HCT116 (cell line): ENCODE measurements around the gene ITPKB. TPM values are rescaled to one million over a fixed set of nuclear protein-coding genes. Genes with fewer than 3 reads are reported as not detected.

Experiments used
- ATAC-seq: fragments of 200-7000 bp; cut with Tn5 transposase; 2 replicates; pipeline ENCODE4 v1.9.1; 2020; ENCODE audit warnings: mild to moderate bottlenecking, moderate library complexity
- BruUV-seq: library from RNA; stranded (reverse); fragments of 400-500 nt; replicated peaks from 2 replicates; lab custom pipeline; 2021; lab: Mats Ljungman, UMichigan
- CTCF ChIA-PET: fragments of 300-600 bp; sonication (Branson Sonifier 250); formaldehyde crosslinking; loops from one replicate; lab custom pipeline; 2021; ENCODE audit warnings: antibody characterized with exemption; lab: Charles Lee
- POLR2A ChIA-PET: fragments of 300-600, 350-600 bp; sonication (Branson Sonifier 250); formaldehyde crosslinking; loops from one replicate; lab custom pipeline; 2021; ENCODE audit warnings: antibody characterized with exemption; lab: Charles Lee
- RAD21 ChIA-PET, 2 experiments: fragments of 300-600 bp; sonication (Branson Sonifier 250); formaldehyde crosslinking; loops; one replicate each; lab custom pipeline; 2023; ENCODE audit warnings: low total read pairs in 2 of 2; ENCODE audit not compliant: uncharacterized antibody in 2 of 2, unreplicated experiment in 2 of 2, low non-redundant PET in 1 of 2; lab: Charles Lee
- DNase-seq: peaks from one replicate; pipeline ENCODE4 v3.0.0-alpha.2; 2010; ENCODE audit warnings: low read depth, low spot score
- H2AFZ ChIP-seq: fragments of 200-600 bp; shearing (Covaris generic), sonication (generic); 2 replicates; pipeline ENCODE4 v1.6.1; 2017; ENCODE audit warnings: low read depth, mixed run types, mixed read lengths, antibody characterized with exemption, low read length; ENCODE audit not compliant: poor library complexity, severe bottlenecking
- H3K27ac ChIP-seq: 2 replicates; pipeline ENCODE4 v1.5.1; 2012; ENCODE audit warnings: low read depth, low read length
- H3K27me3 ChIP-seq: fragments of 200-600 bp; sonication (generic); 2 replicates; pipeline ENCODE4 v1.6.1; 2016; ENCODE audit warnings: mixed run types, low read length, mixed read lengths; ENCODE audit not compliant: insufficient read depth
- H3K36me3 ChIP-seq, 2 experiments: fragments of 200-500 bp in 1 of 2; fragments of 200-600 bp in 1 of 2; sonication (Bioruptor generic) in 1 of 2; sonication (generic) in 1 of 2; 2 replicates each; pipeline versions ENCODE4 v1.5.1 to v1.6.1; 2014 to 2016; ENCODE audit warnings: low read length in 2 of 2, inconsistent platforms in 1 of 2, mixed read lengths in 1 of 2, mixed run types in 1 of 2; ENCODE audit not compliant: insufficient read depth in 2 of 2, control insufficient read depth in 1 of 2
- H3K4me1 ChIP-seq, 2 experiments: fragments of 200-600 bp in 1 of 2; sonication (generic) in 1 of 2; 2 replicates each; pipeline versions ENCODE4 v1.5.1 to v1.6.1; 2012 to 2017; ENCODE audit warnings: low read length in 2 of 2, inconsistent platforms in 1 of 2, mild to moderate bottlenecking in 1 of 2, mixed read lengths in 1 of 2, mixed run types in 1 of 2, moderate library complexity in 1 of 2; ENCODE audit not compliant: insufficient read depth in 2 of 2, control insufficient read depth in 1 of 2
- H3K4me2 ChIP-seq: fragments of 200-600 bp; sonication (generic); 2 replicates; pipeline ENCODE4 v1.6.1; 2017; ENCODE audit warnings: mixed run types, low read length, mixed read lengths
- H3K4me3 ChIP-seq, 2 experiments: fragments of 200-600 bp in 1 of 2; sonication (generic) in 1 of 2; replicated peaks in 1 of 2; 2 replicates each; pipeline ENCODE4 v1.5.1; 2011 to 2016; ENCODE audit warnings: low read length in 2 of 2, control low read depth in 1 of 2, low read depth in 1 of 2, mild to moderate bottlenecking in 1 of 2, mixed read lengths in 1 of 2, mixed run types in 1 of 2
- H3K79me2 ChIP-seq: fragments of 200-600 bp; sonication (generic); 2 replicates; pipeline ENCODE4 v1.6.1; 2017; ENCODE audit warnings: mild to moderate bottlenecking, mixed run types, low read length, moderate library complexity, mixed read lengths; ENCODE audit not compliant: insufficient read depth
- H3K9ac ChIP-seq: fragments of 200-600 bp; sonication (generic); 2 replicates; pipeline ENCODE4 v1.6.1; 2016; ENCODE audit warnings: low read length, mixed read lengths
- H3K9me2 ChIP-seq: fragments of 200-600 bp; sonication (generic), shearing (Covaris generic); 2 replicates; pipeline ENCODE4 v1.6.1; 2017; ENCODE audit warnings: mixed run types, mild to moderate bottlenecking, moderate library complexity; ENCODE audit not compliant: insufficient read depth
- H3K9me3 ChIP-seq, 2 experiments: fragments of 200-500 bp in 1 of 2; fragments of 200-600 bp in 1 of 2; sonication (Bioruptor generic) in 1 of 2; sonication (generic) in 1 of 2; 2 replicates each; pipeline ENCODE4 v1.6.1; 2014 to 2017; ENCODE audit warnings: low read length in 2 of 2, mixed read lengths in 2 of 2, inconsistent platforms in 1 of 2, low read depth in 1 of 2, mild to moderate bottlenecking in 1 of 2, mixed run types in 1 of 2, moderate library complexity in 1 of 2; ENCODE audit not compliant: control insufficient read depth in 1 of 2, insufficient read depth in 1 of 2
- H4K20me1 ChIP-seq: fragments of 200-600 bp; sonication (generic), shearing (Covaris generic); 2 replicates; pipeline ENCODE4 v1.6.1; 2017; ENCODE audit warnings: mixed run types, mild to moderate bottlenecking, moderate library complexity; ENCODE audit not compliant: insufficient read depth
- CEBPB ChIP-seq: IDR thresholded peaks from 2 replicates; pipeline ENCODE4 v1.6.1; 2012; ENCODE audit warnings: low read depth
- CTCF ChIP-seq, 3 experiments: fragments of 200-600 bp in 1 of 3; sonication (generic) in 1 of 3; IDR thresholded peaks in 2 of 3; conservative IDR thresholded peaks in 1 of 3; 2 replicates each; pipeline ENCODE4 v1.5.1; 2012 to 2017; ENCODE audit warnings: low read depth in 2 of 3, low read length in 2 of 3, antibody characterized with exemption in 1 of 3, borderline replicate concordance in 1 of 3, control low read depth in 1 of 3, mild to moderate bottlenecking in 1 of 3, mixed read lengths in 1 of 3, mixed run types in 1 of 3, moderate library complexity in 1 of 3; ENCODE audit not compliant: insufficient read depth in 1 of 3
- EGR1 ChIP-seq: IDR thresholded peaks from 2 replicates; pipeline ENCODE4 v1.6.1; 2012; ENCODE audit warnings: low read depth
- EZH2phosphoT487 ChIP-seq: fragments of 200-600 bp; IDR thresholded peaks from 2 replicates; pipeline ENCODE4 v1.6.1; 2018; ENCODE audit warnings: antibody characterized with exemption, borderline replicate concordance
- JUND ChIP-seq: IDR thresholded peaks from 2 replicates; pipeline ENCODE4 v1.6.1; 2012
- POLR2A ChIP-seq: IDR thresholded peaks from 2 replicates; pipeline ENCODE4 v1.7.0; 2011; ENCODE audit warnings: borderline replicate concordance; ENCODE audit not compliant: insufficient read depth, insufficient read length; ENCODE audit errors: extremely low read depth
- POLR2AphosphoS5 ChIP-seq: IDR thresholded peaks from 2 replicates; pipeline ENCODE4 v1.6.1; 2011; ENCODE audit warnings: mild to moderate bottlenecking, low read depth, low read length, moderate library complexity
- RAD21 ChIP-seq: IDR thresholded peaks from 2 replicates; pipeline ENCODE4 v1.6.1; 2012; ENCODE audit warnings: low read depth, mild to moderate bottlenecking
- SRF ChIP-seq: IDR thresholded peaks from 2 replicates; pipeline ENCODE4 v1.6.1; 2012; ENCODE audit warnings: low read depth
- ZFX ChIP-seq: fragments of 450-650 bp; IDR thresholded peaks from 2 replicates; pipeline ENCODE4 v1.6.1; 2017
- ZNF274 ChIP-seq: fragments of 200-500 bp; sonication (Bioruptor generic); IDR thresholded peaks from 2 replicates; pipeline ENCODE4 v1.6.1; 2014; ENCODE audit warnings: mild to moderate bottlenecking, low read depth, low read length, inconsistent platforms
- intact Hi-C: fragments of 100-400 bp; cut with micrococcal nuclease; formaldehyde crosslinking; loops from 2 replicates; pipeline ENCODE4 v1.10.0; 2022
- total RNA-seq: library from RNA; stranded (reverse); gene quantifications from one replicate; pipeline ENCODE4 v1.2.1, GENCODE V29; 2021; ENCODE audit not compliant: unreplicated experiment
- TF ChIP-seq, protein P1 (sequence below): IDR thresholded peaks from 2 replicates; pipeline ENCODE4 v1.6.1; 2012; ENCODE audit warnings: low read depth
- TF ChIP-seq, protein P2 (sequence below): IDR thresholded peaks from 2 replicates; pipeline ENCODE4 v1.6.1; 2011; ENCODE audit warnings: mild to moderate bottlenecking, low read length, moderate library complexity; ENCODE audit not compliant: insufficient replicate concordance; ENCODE audit errors: extremely low read depth
- TF ChIP-seq, protein P3 (sequence below): IDR thresholded peaks from 2 replicates; pipeline ENCODE4 v1.6.1; 2012

ITPKB gene
- total RNA-seq, 1 experiment from 2014 or later: 4.4 TPM

DNA sequence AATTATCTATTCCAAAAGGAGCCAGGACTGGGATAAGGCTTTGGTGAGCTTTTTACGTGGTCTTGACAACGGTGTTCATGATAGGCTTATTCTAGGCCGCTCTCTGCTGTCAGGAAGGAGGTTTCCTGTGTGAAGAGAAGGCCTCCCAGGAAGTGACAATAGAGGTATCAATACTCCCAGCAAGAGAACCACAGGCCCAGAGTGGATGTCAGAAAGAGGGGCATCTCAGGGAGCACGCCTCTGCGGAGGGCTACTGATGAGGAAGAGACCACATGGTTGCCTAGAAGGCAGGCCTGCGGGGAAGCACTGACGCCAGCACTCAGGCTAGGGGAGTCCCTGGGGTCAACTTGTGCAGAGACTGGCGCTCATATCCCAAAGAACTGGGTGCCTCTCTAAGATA is 60.4 kb downstream of the ITPKB start:
- Histone ChIP-seq H3K27me3 (no peaks in the 10 kb centered on the region), H3K9ac (no peak overlapping the region), H4K20me1 (no peaks in the 10 kb centered on the region), H3K27ac (no peak overlapping the region), H3K4me2 (no peak overlapping the region), H2AFZ (no peak overlapping the region), H3K4me3 (no peak overlapping the region), H3K9me3 (no peaks in the 10 kb centered on the region), H3K36me3 (no peaks in the 10 kb centered on the region), H3K79me2 (no peaks in the 10 kb centered on the region), H3K4me1 (peaks cover 3 to 32% of the 10 kb centered on the region in 2 experiments; a peak in 2 of 4 replicates), H3K9me2 (no peaks in the 10 kb centered on the region)
- intact Hi-C loops: no loop called here
- RAD21 ChIA-PET: no interaction called here
- no TSS peak for BruUV-seq
- TF ChIP-seq CEBPB (no peak), EGR1 (no peak)
- no peak for ATAC-seq
- DNase-seq: no peak
- POLR2A ChIA-PET: no interaction called here
- CTCF ChIA-PET: no interaction called here

GRCh38 chr1:226678251-226678650 is 60.8 kb downstream of the ITPKB start:
- no peak overlapping the region for H3K4me2 ChIP-seq
- H2AFZ ChIP-seq: no peak overlapping the region
- no TSS peak for BruUV-seq
- ATAC-seq (no peak), DNase-seq (no peak)
- H3K4me3 ChIP-seq: no peak overlapping the region
- ChIA-PET RAD21 (no interaction called here), POLR2A (no interaction called here), CTCF (no interaction called here)
- H3K9me3 ChIP-seq: no peaks in the 10 kb centered on the region
- H3K79me2 ChIP-seq: no peaks in the 10 kb centered on the region
- no peaks in the 10 kb centered on the region for H3K36me3 ChIP-seq
- intact Hi-C loops: no loop called here
- H4K20me1 ChIP-seq: no peaks in the 10 kb centered on the region
- H3K4me1 ChIP-seq: peaks cover 3 to 32% of the 10 kb centered on the region in 2 experiments; a peak in 2 of 4 replicates
- H3K9ac ChIP-seq: no peak overlapping the region
- H3K27ac ChIP-seq: no peak overlapping the region
- H3K27me3 ChIP-seq: no peaks in the 10 kb centered on the region
- no peaks in the 10 kb centered on the region for H3K9me2 ChIP-seq
- TF ChIP-seq ZNF274 (no peak), CTCF (IDR thresholded peaks at IDR 0.05 in 2 of 3, conservative IDR thresholded peaks at IDR 0.05 in 1 of 3; ENCODE audit: borderline replicate concordance in 1 of 3, insufficient read depth in 1 of 3, low read depth in 2 of 3, low read length in 2 of 3) (no peak), EZH2phosphoT487 (no peak), POLR2AphosphoS5 (no peak), ZFX (no peak), RAD21 (no peak), SRF (no peak), POLR2A (no peak), JUND (no peak), EGR1 (no peak)
- TF ChIP-seq, protein P1, sequence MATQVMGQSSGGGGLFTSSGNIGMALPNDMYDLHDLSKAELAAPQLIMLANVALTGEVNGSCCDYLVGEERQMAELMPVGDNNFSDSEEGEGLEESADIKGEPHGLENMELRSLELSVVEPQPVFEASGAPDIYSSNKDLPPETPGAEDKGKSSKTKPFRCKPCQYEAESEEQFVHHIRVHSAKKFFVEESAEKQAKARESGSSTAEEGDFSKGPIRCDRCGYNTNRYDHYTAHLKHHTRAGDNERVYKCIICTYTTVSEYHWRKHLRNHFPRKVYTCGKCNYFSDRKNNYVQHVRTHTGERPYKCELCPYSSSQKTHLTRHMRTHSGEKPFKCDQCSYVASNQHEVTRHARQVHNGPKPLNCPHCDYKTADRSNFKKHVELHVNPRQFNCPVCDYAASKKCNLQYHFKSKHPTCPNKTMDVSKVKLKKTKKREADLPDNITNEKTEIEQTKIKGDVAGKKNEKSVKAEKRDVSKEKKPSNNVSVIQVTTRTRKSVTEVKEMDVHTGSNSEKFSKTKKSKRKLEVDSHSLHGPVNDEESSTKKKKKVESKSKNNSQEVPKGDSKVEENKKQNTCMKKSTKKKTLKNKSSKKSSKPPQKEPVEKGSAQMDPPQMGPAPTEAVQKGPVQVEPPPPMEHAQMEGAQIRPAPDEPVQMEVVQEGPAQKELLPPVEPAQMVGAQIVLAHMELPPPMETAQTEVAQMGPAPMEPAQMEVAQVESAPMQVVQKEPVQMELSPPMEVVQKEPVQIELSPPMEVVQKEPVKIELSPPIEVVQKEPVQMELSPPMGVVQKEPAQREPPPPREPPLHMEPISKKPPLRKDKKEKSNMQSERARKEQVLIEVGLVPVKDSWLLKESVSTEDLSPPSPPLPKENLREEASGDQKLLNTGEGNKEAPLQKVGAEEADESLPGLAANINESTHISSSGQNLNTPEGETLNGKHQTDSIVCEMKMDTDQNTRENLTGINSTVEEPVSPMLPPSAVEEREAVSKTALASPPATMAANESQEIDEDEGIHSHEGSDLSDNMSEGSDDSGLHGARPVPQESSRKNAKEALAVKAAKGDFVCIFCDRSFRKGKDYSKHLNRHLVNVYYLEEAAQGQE: no peak
- TF ChIP-seq, protein P2, sequence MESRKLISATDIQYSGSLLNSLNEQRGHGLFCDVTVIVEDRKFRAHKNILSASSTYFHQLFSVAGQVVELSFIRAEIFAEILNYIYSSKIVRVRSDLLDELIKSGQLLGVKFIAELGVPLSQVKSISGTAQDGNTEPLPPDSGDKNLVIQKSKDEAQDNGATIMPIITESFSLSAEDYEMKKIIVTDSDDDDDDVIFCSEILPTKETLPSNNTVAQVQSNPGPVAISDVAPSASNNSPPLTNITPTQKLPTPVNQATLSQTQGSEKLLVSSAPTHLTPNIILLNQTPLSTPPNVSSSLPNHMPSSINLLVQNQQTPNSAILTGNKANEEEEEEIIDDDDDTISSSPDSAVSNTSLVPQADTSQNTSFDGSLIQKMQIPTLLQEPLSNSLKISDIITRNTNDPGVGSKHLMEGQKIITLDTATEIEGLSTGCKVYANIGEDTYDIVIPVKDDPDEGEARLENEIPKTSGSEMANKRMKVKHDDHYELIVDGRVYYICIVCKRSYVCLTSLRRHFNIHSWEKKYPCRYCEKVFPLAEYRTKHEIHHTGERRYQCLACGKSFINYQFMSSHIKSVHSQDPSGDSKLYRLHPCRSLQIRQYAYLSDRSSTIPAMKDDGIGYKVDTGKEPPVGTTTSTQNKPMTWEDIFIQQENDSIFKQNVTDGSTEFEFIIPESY: no peak
- TF ChIP-seq, protein P3, sequence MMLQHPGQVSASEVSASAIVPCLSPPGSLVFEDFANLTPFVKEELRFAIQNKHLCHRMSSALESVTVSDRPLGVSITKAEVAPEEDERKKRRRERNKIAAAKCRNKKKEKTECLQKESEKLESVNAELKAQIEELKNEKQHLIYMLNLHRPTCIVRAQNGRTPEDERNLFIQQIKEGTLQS: no peak
